Hematopoietic multipotent progenitor cell treated with erythropoietin and hydrocortisone succinate and interleukin-3 and kit ligand, for 6 days (in vitro differentiated cells): ENCODE results near the gene GPC5.
"Not testable (repeated sequence)": the region's sequence is repeated elsewhere in the genome, so short reads cannot be mapped to it uniquely, and the experiment has no call there.

Experiments used
- DNase-seq: peaks from one replicate; pipeline ENCODE4 v3.0.0-alpha.2; 2015

Gene GPC5

DNA sequence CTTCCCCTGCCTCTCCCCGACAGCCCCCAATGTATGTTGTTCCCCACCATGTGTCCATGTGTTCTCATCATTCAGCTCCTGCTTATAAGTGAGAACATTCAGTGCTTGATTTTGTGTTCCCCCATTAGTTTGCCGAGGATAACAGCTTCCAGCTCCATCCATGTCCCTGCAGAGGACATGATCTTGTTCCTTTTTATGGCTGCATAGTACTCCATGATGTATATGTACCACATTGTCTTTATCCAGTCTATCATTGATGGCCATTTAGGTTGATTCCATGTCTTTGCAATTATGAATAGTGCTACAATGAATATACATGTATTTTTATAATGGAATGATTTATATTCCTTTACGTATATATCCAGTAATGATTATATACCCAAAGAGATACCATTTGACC lies 399.9 kb downstream of the GPC5 start:
- not testable (repeated sequence) for DNase-seq

DNA sequence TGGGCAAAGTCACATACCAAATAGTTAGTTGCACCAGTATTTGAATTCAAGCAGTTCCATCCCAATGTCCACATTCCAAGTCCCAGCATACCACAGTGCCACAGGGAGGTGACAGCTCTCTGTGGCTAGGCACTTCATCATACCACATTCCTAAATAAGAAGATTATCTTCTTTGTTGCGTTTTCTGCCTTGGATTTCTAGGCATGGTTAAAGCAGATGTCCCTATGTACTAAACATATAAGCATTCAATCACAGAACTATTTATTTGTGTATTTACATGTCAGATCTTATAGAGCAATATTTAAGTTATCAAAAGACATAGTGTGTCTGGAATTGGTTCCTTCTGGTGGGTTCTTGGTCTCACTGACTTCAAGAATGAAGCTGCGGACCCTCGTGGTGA lies 403.4 kb downstream of the GPC5 start:
- not testable (repeated sequence) for DNase-seq

DNA sequence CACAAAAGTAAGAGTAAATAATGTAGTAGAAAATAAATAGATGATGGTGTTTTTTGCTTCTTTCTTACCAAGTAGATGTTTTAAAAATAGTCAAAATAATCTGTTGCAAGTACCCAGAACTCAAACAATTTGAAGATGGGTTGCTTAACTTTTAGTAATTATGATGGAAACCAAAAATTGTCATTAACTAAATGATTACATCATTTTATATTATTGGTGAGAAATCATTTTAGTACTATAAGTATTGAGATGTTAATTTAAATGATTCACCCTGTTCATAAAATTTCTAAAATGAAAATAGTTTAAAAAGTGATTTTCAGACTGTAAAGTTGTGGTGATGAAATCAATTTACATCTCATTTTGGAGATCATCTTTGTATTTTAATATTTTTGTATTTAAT lies 404.5 kb downstream of the GPC5 start:
- DNase-seq = no peak

DNA sequence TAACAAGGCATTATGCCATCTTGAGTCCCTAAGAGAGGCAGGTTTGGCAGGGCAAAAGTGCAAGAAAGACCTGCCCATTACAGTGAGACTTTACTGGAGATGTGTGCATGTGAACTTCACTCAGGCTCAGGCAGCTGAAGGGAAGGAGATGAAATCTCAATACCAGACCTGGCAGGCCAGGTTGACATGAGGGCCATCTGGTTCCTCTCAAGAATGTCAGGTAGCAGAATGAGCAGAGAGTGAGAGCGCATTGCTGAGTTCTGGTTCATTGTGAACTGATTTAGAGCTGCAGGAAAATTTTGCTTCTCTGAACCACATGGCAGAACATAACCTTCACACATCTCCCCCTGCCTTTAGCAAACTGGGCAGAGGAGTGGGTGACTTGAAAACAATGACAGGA lies 406.3 kb downstream of the GPC5 start:
- no peak for DNase-seq

DNA sequence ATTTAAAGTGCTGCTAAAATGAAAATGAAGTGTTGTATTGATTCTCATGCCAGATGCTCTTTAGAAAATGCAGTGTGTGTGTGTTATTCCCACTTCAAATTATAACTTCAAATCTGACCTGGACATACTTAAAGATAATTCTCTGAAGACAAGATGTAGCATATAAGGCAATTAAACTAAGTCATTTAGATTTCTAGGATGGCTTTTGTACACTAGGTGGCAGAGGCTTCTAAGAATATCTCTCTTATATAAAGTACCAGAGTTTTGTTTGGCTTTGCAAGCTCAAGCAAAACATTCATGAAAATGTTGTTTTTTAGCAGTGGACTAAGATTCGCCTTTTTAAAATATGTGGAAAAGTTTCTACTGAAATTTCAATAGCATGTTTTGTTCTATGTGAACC lies 407.2 kb downstream of the GPC5 start:
- DNase-seq = peak; percentile 4

DNA sequence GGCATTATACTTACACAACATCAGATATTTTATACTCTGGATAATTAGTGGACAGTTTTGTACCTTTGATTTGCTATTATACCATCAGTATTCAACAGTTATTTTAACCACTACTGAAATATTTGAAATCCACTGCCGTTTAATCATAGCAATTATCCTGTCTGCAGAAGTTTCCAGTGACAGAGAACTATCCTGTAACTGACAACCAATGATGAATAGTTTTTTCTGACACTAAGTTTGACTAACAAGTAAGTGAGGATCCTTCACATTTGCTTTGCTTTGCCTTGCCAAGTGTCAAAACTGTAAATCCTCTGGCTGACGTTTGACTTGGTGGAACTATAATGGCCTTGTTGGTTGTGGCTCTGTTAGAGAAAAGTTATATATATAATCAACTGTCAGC lies 410.7 kb downstream of the GPC5 start:
- no peak for DNase-seq

DNA sequence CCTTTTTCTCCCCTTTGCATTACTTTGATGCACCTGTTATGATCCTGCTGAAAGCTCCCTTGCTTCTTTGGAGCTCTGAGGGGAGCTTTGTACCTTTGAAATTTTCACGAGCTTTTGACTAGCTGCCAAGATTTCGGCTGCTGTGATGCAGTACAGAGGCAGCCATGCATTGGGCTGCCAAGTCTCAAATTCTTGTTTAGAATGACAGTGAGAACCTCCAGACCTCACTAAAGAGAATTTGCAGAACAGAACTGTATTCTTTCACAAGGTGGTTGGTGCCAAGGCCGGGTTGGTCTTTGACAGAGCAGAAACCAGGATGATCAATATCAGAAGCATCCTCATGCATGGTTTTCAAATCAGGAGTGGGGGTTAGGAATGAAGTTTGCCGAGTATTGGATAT lies 414.8 kb downstream of the GPC5 start:
- DNase-seq = no peak

DNA sequence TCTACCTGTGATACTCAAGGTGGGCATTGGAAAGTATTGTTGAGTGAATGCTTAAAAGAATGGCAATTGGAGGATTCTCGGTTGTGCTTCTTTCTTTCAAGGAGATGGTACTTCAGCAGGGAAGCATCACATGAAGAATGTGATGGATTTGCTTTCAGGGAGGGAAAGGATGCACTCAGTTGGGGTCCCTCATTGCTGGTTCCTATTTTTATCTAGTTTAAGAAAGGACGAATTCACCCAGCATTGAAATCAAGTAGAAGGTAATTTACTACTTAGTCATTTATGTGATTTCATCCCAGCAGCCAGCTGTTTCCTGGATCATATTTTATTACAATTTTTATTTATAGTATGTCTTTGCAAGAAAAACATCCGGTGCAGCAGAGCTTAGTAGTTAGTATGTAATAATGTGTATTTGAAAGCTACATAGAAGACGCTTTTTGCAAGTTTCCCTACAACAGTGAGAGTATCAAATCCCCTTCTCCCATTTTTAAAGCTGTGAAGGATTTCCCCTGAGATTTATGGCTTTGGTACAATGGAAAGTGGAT lies 417.9 kb downstream of the GPC5 start:
- DNase-seq = no peak

DNA sequence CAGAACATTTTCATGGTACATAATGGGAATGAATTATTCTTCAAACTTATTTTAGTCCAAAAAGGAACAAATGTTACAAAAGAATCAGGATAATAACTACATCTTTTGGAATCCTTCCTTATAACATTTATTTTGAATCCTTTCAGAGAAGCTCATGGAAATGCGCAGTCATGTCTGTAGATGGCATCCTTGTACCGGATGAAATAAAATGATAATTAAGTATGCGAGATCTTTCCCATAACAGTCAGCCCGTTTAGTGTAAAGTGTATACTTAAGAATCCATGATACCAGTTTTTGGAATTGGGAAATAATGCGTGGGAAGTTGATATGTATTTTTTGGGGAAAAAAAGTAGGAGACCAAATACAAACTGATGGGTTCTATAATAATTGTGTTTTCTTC lies 418.8 kb downstream of the GPC5 start:
- peak; percentile 7 for DNase-seq

DNA sequence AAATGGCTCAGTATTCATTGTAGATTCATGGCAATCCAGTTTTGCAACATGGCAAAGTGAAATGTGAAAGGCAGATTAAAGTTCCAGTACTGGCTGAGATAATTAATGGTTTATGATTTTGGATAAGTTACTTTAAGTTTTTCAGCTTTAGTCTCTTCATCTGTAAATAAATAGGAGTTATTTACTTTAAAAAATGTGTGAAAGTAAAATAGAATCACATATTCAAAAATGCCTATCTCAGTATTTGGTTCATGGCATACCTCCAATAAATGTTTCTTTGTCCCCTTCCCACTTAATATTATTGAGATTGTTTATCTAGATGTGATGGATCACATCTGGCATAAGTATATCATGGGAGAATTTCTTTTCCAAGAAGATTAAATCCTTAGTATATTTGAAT lies 426.0 kb downstream of the GPC5 start:
- no peak for DNase-seq

DNA sequence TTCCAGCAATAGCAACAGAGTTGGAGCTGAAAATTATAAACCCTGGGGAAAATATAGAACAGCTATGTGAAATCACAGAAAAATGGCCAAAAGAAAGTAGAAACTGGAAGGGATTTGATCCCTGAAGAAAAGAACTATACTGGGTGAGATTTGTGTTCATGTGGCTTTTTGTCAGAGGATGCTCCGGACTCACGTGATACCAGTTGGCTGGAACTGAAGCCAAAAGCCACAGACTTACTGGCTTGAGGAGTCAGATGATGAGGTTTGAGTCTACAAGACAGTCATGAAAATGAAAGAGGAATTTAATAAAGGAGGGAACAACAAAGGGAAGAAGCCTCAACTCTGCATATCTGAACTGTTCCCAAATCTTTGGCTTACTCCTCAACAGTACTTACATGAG lies 427.1 kb downstream of the GPC5 start:
- no peak for DNase-seq

DNA sequence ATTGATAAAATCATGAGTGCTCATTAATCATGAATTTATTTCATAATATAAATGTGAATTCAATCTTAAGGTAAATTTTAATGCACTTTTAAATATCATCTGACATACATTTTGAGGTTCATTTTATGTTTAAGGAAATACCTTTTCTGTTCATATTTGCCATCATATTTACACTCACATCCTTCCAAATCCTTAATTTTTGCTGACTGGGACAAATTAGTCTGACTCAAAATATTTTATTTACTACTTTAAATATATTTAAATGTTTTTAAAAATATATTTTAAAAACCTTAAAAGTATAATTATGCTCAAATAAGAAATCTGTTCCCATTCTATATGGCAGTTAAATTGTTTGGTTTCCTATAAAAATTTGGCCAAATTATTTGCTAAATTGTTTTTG lies 438.1 kb downstream of the GPC5 start:
- DNase-seq = no peak

DNA sequence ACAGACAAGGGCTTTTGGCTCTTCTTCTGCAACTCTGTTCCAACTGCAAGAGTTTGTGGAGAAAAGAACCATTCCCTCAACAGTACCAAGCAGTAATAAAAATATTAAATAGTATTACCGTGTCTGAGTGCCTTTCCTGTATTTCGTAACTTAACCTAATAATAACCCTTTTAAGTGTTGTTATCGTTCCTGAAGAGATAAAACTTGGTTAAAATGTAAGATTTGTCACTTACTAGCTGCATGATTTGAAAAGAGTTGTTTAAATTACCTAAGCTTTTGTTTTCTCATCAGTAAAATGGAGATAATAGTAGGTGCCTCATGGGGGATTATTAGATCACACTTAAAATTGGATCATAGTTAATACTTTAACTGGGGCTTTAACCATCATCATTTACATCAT lies 447.2 kb downstream of the GPC5 start:
- no peak for DNase-seq

DNA sequence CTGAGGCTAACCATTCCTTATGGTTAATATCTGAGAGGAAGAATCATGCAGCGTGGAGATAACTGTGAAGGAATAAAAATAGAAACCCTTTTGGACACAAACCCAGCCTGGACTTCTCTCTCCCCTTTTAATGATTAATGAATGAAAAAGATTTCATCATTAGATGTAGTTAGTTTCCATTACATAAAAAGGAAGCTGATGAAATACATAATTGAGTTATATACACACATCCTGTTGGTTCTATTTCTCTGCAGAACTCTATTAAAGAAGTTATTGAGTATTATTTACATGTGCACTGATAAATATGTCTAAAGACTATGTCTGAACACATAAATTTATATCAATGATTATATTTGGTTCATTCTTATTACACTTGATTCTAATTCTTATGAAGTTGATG lies 465.3 kb downstream of the GPC5 start:
- DNase-seq = no peak

DNA sequence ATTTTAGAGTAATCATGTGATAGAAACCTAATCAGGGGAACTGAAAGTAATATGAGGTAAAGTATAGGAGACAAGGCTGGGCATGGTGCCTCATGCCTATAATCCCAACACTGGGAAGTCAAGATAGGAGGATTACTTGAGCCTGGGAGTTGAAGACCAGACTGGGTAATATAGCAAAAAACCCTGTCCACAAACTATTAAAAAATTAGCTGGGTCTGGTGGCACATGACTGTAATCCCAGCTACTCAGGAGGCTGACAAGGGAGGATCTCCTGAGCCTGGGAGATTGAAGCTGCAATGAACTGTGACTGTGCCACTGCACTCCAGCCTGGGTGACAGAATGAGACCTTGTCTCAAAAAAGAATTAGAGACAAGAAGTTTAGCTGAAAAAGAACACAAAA lies 469.9 kb downstream of the GPC5 start:
- DNase-seq = no peak

DNA sequence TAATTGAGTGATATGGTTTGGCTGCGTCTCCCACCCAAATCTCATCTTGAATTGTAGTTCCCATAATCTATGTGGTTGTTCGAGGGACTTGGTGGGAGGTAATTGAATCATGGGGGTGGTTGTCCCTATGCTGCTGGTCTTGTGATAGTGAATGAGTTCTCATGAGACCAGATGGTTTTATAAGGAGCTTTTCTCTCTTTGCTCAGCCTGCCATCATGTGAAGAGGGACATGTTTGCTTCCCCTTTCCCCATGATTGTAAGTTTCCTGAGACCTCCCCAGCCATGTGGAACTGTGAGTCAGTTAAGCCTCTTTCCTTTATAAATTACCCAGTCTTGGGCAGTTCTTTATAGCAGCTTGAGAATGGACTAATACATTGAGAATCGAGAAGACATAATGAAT lies 480.1 kb downstream of the GPC5 start:
- no peak for DNase-seq

DNA sequence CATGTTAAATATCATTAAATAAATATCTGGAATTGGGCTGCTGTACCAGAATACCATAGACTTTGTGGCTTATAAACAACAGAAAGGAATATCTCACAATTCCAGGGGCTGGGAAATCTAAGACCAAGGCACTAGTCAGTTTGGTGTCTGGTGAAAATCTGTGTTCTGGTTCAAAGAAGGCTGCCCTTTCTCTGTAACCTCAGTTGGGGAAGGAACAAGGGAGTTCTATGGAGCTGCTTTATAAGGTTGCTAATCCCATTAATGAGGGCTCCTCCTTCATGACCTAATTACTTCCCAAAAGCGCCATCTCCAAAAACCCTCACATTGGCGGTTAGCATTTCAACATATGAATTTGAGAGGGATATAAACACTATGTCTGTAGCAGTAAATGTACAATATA lies 480.9 kb downstream of the GPC5 start:
- DNase-seq = no peak

DNA sequence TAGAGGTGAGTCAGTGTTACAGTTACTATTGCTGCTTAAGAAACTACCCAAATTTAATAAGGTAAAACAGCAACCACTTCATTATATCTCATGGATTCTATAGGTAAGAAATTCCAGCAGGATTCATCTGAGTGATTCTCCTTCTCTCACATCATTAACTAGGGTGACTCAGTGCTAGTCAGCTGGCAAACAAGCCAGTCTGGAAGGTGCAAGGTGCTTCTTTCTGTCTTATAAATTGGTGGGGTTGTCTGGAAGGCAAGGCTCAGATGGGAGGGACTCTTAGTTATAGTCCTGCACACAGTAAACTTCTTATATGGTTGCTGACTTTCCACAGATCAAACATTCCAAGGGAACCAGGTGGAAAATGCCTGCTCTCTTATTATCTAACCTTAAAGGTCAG lies 484.5 kb downstream of the GPC5 start:
- DNase-seq = no peak

DNA sequence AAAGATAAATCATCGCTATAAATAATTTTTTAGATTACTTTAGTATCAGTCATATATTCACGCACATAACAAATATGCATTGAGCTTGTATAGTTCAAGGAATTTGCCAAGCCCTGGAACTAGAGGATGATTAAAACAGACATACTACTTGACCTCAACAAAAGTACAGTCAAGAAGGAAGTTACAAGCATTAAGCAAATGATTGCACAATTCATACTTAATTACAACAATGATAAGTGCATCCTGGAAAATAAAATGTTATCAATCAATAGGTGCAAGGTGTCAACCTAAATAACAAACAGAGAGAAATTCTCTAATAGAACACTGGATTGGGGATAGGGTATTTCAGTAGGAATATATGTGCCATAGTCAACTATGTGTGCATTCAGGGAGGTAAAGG lies 491.2 kb downstream of the GPC5 start:
- no peak for DNase-seq

DNA sequence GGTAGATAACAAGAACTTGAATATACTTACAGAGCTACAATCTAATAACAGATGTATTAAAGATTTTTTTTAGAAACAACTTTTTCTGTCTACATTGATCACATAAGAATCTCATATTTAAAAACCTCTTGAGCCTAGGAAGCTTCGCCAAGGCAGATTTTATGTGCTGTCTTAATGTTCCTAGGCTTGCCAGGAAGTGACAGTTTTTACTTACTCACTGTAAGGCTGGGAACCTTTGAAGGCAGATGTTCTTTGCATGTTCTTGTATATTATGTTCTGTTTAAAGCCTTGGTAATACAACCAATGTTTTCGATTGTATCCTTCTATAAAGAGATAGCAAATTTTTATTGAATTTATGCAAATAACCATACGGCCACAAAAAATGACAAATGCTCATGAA lies 492.7 kb downstream of the GPC5 start:
- DNase-seq = no peak

DNA sequence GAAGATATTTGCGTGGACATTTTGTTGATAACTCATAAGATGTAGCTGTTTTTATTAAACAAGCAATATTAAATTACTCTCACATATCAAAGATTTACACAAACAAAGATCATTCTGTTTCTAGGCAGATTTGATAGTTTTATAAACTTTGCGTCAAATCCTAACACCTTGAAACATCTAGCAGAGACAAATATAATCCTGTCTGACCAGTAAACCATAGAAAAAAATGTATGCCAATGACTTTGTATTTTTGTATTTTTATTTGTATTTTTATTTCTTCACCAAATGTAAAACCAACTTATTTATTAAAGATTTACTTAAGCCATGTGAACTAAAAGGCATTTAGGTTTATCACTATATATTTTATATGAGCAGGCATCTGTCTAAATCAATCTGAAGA lies 494.6 kb downstream of the GPC5 start:
- DNase-seq = no peak

DNA sequence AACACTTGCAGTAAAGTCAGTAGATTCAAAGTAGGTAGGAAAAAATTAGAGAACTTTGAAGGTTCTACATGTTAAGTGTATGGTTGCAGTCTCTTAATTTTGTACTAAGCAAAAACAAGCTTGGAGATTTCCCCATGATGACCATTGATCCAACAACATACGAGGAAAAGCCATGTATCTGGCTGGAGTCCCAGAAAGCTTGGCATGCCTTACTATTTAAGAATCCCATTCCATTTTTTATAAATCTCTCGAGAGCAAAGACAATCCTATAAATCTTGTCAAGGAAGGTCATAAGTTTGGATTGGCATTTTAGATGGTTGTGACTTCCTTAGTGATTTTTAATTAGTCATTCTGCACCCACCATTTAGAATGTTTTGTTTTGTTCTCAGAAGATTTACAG lies 495.9 kb downstream of the GPC5 start:
- DNase-seq = no peak

DNA sequence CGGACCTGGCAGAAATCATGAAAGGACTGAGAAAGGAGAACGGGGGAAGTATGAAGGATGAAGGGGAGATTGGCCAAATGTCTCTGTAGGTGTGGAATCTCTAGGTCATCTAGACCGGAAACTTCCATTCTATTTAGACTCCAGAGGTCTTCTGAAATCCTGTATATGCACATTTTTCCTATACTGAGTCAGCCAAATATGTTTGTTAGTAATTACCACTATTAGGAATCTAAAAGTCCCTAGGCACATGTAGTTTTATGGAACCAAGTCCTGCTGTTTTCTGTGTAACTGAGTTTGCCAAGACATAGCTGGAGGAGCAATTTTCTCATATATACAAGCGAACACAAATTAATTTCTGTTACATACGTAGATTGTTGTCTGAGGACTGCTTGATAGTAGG lies 498.1 kb downstream of the GPC5 start:
- no peak for DNase-seq

DNA sequence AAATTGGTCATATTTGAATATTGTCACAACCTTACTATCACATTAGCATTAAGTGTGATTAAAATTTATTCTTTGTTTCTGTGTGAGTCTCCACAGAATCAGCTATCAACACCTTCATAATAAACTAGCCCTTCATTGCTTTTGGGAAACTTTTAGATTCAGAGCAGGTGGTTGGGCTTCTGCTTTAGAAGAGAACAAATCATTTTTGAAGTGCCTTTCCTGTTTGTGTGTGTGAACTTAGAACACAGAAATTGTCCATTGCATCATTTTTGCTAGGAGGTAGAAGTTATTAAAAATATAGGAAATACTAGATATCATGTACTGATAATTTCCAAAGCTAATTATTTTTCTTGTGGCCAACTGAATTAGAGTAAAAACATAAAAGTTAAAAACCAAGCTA lies 500.6 kb downstream of the GPC5 start:
- not testable (repeated sequence) for DNase-seq

DNA sequence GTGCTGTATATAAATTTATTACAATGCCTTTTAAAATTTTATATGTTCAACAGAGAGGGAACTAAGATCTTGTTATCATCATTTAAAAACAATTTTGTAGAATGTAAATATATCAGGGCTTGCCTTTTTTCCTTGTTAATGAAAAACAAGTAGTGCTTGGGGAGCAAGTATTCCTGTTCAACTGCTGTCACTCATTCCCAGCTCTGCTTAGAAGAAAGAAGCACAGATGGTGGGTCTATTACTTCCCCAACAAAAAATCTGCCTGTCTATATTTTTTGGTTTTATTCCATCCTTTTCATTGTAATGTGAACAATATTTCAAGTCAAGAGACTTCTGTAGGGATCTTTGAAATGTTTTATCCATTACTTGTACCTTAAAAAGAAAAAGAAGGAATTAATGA lies 503.9 kb downstream of the GPC5 start:
- DNase-seq = no peak

DNA sequence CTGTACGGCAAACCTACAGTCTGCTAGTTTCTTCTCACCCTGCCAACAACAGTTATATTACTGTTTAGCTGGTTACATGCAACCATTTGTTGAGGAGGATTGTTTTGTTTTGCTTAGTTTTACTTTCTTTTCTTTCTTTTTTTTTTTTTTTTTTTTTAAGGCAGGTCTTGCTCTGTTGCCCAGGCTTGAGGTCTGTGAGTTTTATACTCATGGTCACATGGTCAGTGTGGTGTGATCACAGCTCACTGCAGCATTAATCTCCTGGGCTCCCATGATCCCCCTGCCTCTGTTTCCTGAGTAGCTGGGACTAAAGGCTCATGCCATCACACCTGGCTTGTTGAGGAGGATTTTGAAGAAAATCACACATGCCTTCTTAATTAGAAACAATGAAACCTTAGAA lies 505.6 kb downstream of the GPC5 start:
- no peak for DNase-seq
